T-helper 1 cell (primary cell): ENCODE results near the gene C1RL.
"Not testable (repeated sequence)": the region's sequence is repeated elsewhere in the genome, so short reads cannot be mapped to it uniquely, and the experiment has no call there.

Experiments used
- DNase-seq, 5 donors: peaks; one replicate each; pipeline ENCODE4 v3.0.0-alpha.2; 2012 to 2020

Gene C1RL

GRCh38 chr12:7060353-7060954 lies 48.6 kb downstream of the C1RL start, which contains the start of gene C1S:
Gene C1S (plus strand): TSS chr12:7060718. CDS start chr12:7061913, 1,195 bp downstream.
- no peak for DNase-seq

GRCh38 chr12:7059780-7060179 lies 49.2 kb downstream of the C1RL start:
- no peak for DNase-seq

- DNase-seq, result no peak
Measured at GRCh38 chr12:7058850-7059395, 50.1 kb downstream of the C1RL start.

- DNase-seq, result no peak
Measured at GRCh38 chr12:7058163-7058845, 50.7 kb downstream of the C1RL start.

- DNase-seq, result not testable (repeated sequence)
Measured at GRCh38 chr12:7055736-7056135, 53.3 kb downstream of the C1RL start.

GRCh38 chr12:7054925-7055324 lies 54.1 kb downstream of the C1RL start:
- no peak for DNase-seq

GRCh38 chr12:7049973-7050372 lies 59.0 kb downstream of the C1RL start:
- DNase-seq, result not testable (repeated sequence)

GRCh38 chr12:7049445-7049951 lies 59.5 kb downstream of the C1RL start:
- DNase-seq, result not testable (repeated sequence)

- peak in 1 of 5 donors; percentile 6 for DNase-seq
Measured at GRCh38 chr12:7047306-7047705, 61.7 kb downstream of the C1RL start.

GRCh38 chr12:7046383-7047105 lies 62.5 kb downstream of the C1RL start:
- peak in 1 of 5 donors; percentile 6 for DNase-seq

GRCh38 chr12:7045913-7046312 lies 63.1 kb downstream of the C1RL start:
- no peak for DNase-seq
